Measurements from ENCODE around the gene KRT12.
"Not testable (repeated sequence)": the region's sequence is repeated elsewhere in the genome, so short reads cannot be mapped to it uniquely, and the experiment has no call there.

KRT12 gene

GRCh38 chr17:40818343-40818732, 48.7 kb downstream of the KRT12 start:
- no peak for TF ChIP-seq CTCF (conservative IDR thresholded peaks at IDR 0.05; ENCODE audit: low read depth, low read length)
- no peak for DNase-seq (ENCODE audit: low read depth)
- H3K4me3 ChIP-seq (ENCODE audit: low read depth, low read length): peak overlapping the region; percentile 67

- no peak overlapping the region for H3K4me3 ChIP-seq (ENCODE audit: low read depth, low read length)
- TF ChIP-seq CTCF (conservative IDR thresholded peaks at IDR 0.05; ENCODE audit: low read depth, low read length): no peak
- no peak for DNase-seq (ENCODE audit: low read depth)
Measured at GRCh38 chr17:40817103-40817682, 49.8 kb downstream of the KRT12 start.

GRCh38 chr17:40816569-40816968, 50.5 kb downstream of the KRT12 start:
- no peak for DNase-seq (ENCODE audit: low read depth)
- H3K4me3 ChIP-seq (ENCODE audit: low read depth, low read length): no peak overlapping the region
- no peak for TF ChIP-seq CTCF (conservative IDR thresholded peaks at IDR 0.05; ENCODE audit: low read depth, low read length)

GRCh38 chr17:40815381-40815780, 51.6 kb downstream of the KRT12 start:
- DNase-seq (ENCODE audit: low read depth): no peak
- H3K4me3 ChIP-seq (ENCODE audit: low read depth, low read length): no peak overlapping the region
- TF ChIP-seq CTCF (conservative IDR thresholded peaks at IDR 0.05; ENCODE audit: low read depth, low read length): no peak

GRCh38 chr17:40814657-40815056, 52.4 kb downstream of the KRT12 start:
- not testable (repeated sequence) for H3K4me3 ChIP-seq (ENCODE audit: low read depth, low read length); DNase-seq (ENCODE audit: low read depth)

- H3K4me3 ChIP-seq (ENCODE audit: low read depth, low read length): no peak overlapping the region
- no peak for DNase-seq (ENCODE audit: low read depth)
- TF ChIP-seq CTCF (conservative IDR thresholded peaks at IDR 0.05; ENCODE audit: low read depth, low read length): no peak
Measured at GRCh38 chr17:40813804-40814203, 53.2 kb downstream of the KRT12 start.

- no peak for DNase-seq (ENCODE audit: low read depth)
- no peak for TF ChIP-seq CTCF (conservative IDR thresholded peaks at IDR 0.05; ENCODE audit: low read depth, low read length)
- no peak overlapping the region for H3K4me3 ChIP-seq (ENCODE audit: low read depth, low read length)
Measured at GRCh38 chr17:40812639-40813038, 54.4 kb downstream of the KRT12 start.

Measured in choroid plexus epithelial cell (primary cell).